ENCODE data around the gene DRC7. TPM values are rescaled to one million over a fixed set of nuclear protein-coding genes. Genes with fewer than 3 reads are reported as not detected.

Gene DRC7
- total and polyA plus RNA-seq, 10 donors, result 0.03 to 2.1 (median 0.15) TPM; not detected in 4

DNA sequence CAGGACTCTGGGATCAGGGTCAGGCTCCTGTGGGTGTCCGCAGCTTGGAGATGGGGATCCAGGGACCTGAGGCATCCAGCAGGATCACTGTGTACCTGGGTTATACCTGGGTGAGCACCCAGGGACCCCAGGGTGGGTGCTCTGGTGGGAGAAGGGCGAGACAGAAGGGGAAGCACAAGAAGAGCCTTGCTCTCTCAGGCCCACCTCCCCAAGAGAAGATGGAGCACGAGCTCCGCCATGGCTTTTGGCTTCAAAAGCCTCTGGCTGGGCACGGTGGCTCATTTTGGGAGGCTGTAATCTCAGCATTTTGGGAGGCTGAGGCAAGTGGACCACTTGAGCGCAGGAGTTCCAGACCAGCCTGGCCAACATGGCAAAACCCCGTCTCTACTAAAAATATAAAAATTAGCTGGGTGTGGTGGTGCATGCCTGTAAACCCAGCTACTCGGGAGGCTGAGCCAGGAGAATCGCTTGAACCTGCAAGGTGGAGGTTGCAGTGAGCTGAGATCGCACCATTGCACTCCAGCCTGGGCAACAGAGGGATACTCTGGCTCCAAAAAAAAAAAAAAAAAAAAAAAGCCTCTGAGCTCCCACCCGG is 8.9 kb downstream of the DRC7 start:
- WGBS, 5 donors, result 84 to 95% (median 93%) methylated on average over 11 of the region's 11 CpGs
- DNase-seq, result no peak
- TF ChIP-seq POLR2AphosphoS5 (IDR thresholded peaks at IDR 0.05) (no peak), POLR2A (IDR thresholded peaks at IDR 0.05) (no peak), CTCF (IDR thresholded peaks at IDR 0.05 in 8 of 11, conservative IDR thresholded peaks at IDR 0.05 in 3 of 11) (no peak)
- Histone ChIP-seq H3K4me1 (peaks cover 0 to 8% (median 0%) of the 10 kb centered on the region in 6 donors), H3K36me3 (no peaks in the 10 kb centered on the region), H3K27me3 (replicated peaks in 1 of 7) (no peaks in the 10 kb centered on the region), H3K9me3 (no peaks in the 10 kb centered on the region), H3K4me3 (no peak overlapping the region), H3K27ac (no peak overlapping the region)
- intact Hi-C loops (cut with DNase I; ENCODE audit: low total_unique reads), result no loop called here

DNA sequence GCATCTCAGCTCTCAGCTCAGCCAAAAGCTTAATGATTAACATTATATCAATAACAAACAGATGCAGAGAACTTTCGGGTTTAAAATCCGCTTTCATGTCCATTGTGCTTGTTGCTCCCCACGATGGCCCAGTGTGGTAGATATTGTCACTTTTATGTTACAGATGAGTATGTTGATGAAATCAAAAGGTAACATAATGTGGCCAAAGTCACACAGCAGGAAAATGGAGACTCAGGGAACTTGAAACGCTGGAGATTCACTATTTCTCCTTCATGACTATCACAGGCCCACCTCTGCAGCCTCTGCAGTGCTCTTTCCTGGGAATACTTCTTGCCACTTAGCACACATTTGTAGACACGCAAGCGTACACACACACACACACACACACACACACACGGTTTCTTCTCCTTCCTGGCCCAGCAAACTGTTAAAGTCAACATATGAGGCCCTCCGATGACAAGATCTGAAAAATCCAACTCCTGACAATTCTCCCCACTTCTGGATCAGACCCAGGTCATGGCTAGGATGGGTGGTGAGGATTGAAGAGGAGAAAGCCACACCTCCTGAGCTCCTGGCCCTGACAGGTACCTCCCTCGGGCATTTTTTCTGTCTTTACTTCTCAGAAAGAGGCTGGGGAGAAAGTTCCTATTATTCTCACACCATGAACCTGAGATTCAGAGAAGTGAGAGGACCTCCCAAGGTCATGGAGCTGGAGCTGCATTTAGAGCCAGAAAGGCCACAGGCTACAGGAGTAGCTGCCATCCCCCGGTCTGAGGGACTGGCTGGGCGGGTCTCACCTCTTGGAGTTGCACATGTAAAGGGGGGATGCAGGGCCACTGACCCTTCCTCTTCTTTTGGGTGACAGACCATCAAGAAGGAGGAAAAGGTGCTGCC is 9.7 kb downstream of the DRC7 start:
- Histone ChIP-seq H3K27ac (no peak overlapping the region), H3K4me1 (peaks cover 0 to 8% (median 0%) of the 10 kb centered on the region in 6 donors), H3K9me3 (no peaks in the 10 kb centered on the region), H3K4me3 (no peak overlapping the region), H3K36me3 (no peaks in the 10 kb centered on the region), H3K27me3 (replicated peaks in 1 of 7) (no peaks in the 10 kb centered on the region)
- no peak for TF ChIP-seq POLR2A (IDR thresholded peaks at IDR 0.05)
- no peak for TF ChIP-seq POLR2AphosphoS5 (IDR thresholded peaks at IDR 0.05)
- no peak for TF ChIP-seq CTCF (IDR thresholded peaks at IDR 0.05 in 8 of 11, conservative IDR thresholded peaks at IDR 0.05 in 3 of 11)
- no peak for DNase-seq
- 67 to 86% (median 84%) methylated on average over 10 to 11 of the region's 11 CpGs for WGBS, 5 donors
- intact Hi-C loops (cut with DNase I; ENCODE audit: low total_unique reads), result no loop called here

- Histone ChIP-seq H3K36me3 (no peaks in the 10 kb centered on the region), H3K9me3 (no peaks in the 10 kb centered on the region), H3K27me3 (replicated peaks in 1 of 7) (no peaks in the 10 kb centered on the region), H3K4me3 (no peak overlapping the region), H3K4me1 (peaks cover 0 to 8% (median 0%) of the 10 kb centered on the region in 6 donors), H3K27ac (no peak overlapping the region)
- intact Hi-C loops (cut with DNase I; ENCODE audit: low total_unique reads), result no loop called here
- DNase-seq, result no peak
- TF ChIP-seq POLR2AphosphoS5 (IDR thresholded peaks at IDR 0.05), result no peak
- TF ChIP-seq CTCF (IDR thresholded peaks at IDR 0.05 in 8 of 11, conservative IDR thresholded peaks at IDR 0.05 in 3 of 11), result no peak
- WGBS, 5 donors, result 90 to 96% (median 92%) methylated on average over 3 to 4 of the region's 4 CpGs
Observed at GRCh38 chr16:57704905-57705852, 10.6 kb downstream of the DRC7 start.

All from spleen (tissue), 11 donors.